GM19240 (cell line): Measurements from ENCODE around the gene PRR29.
A peak's percentile ranks its signal among the peaks of the same experiment; 100 is the strongest.

ENCODE experiments used
- DNase-seq: peaks from one replicate; pipeline ENCODE4 v3.0.0; 2011; ENCODE audit warnings: low spot score; ENCODE audit not compliant: insufficient read length

The PRR29 gene

DNA sequence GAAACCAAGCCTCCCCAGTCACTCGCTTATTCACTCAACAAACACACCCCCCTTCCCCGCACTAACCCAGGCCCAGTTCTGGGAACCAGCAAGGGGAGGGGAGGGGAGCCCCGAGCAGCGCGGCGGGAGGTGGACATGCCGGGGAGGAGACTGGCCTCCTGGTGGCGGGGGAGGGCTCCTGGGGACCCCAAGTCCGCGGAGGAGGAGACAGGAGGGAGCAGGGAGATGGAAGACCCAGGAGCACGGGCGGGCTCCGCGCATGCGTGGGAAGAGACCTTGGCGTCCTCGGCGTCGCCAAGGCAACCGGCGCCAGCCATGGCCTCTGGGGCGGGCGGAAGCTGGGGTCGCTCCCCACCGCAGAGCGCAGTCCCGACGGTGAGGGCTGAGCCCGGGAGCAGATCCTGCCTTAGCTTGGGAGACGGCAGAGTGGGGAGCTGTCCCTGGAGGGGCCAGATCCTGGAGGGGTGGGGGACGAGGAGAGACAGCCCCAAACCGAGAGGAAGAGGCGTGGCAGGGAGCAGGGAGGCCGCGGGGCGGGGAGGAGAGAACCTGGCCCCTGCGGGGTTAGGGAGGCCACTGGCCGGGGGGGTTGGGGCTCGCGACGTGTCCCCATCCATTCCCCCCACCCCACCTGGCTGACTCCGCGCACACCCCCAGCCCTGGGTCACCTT is at the start of gene PRR29:
PRR29 (plus strand) TSS at position 302 of the 671 bp plus-strand sequence; CDS start at position 316, 14 bp downstream.
- peak; percentile 85 for DNase-seq

DNA sequence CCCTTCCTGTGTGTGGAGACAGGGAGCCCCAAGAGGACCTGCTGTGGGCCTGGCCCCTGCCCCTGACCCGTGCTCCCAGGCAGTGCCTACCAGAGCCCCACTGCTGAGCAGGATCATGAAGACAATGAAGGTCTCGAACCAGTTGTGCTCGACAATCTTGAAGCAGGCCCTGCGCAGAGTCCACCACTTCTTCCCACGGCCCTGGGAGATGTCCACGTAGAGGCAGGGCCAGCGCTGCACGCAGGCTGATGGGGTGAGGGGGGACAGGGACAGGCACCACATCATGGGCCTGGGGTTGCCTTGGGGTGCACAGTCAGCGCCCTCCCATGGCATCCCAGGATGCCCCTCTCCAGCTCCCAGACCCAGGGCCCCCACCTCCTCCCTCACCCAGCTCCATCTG is 49.6 kb upstream of the PRR29 start:
- no peak for DNase-seq

DNA sequence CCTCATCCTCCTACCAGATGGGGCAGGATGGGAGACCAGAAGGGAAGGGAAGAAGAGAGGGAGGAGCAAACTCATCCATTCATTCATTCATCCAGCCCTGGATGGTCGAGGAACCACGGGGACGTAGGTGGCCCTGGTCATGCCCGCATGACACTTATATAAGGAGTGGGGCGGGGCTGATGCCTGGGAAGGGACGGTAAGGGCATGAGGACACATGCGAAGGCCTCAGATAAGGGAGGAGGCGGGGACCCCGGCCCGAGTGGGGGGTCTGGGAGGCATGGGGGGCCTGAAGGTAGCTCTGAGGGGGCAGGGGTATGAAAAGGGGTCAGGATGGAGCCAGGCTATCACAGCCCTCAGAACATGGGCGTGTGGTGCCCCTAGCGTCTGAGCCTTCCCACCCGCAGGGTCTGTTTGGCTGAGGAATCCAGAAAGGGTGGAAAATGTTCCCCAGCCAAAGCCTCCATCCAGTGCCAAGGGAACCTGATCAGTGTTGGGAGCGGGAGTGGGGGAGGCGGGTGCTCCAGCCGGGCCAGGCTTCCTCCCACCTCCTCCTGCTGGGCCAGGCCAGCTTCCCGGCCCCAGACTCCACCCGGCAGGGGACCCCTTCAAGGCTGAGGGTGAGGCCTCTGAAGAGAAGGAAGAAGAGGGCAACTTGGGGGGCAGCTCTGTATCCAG is 48.4 kb upstream of the PRR29 start:
- DNase-seq: no peak

DNA sequence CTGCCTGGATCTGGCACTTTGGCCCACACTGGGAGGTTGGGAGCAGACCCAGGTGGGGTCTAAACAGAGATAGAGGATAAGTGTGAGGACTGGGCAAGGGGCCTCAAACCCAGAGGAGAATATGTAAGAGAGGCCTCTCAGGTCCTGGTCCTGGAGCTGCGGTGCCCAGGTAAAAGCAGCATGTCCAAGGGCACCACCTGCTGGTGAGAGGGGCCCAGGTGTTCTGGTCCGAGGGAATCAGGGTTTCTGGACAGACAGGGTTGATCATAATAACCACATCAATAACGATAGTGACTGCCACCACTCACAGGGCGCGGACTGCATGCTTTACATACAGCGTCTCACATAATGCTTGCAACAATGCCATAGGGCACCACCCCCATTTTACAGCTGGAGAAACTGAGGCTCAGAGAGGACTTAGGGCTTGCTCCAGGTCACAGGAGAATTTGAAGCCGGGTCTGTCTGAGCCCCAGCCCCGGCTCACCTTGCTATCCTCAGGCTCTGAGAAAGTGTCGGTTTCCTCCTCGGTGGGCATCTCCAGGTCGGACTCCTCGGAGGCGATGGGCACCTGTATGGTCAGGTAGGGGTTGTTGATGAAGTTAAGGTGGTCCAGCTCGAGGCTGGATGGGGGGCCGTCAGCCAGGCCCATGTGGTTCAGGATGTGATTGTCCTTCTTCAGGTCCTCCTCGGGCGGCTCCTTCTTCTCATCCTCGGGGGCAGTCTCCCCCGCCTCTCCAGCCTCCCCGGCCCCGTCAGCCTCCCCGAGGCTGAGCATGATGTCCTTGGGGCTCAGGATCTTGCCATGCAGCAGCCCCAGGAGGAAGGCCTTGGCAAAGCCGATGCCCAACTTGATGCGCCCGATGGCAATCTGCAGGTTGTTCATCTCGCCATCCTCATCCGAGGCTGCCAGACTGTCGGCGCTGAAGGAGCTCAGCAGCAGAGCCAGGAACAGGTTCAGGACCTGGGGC is 46.9 kb upstream of the PRR29 start:
- DNase-seq: peak; percentile 40

DNA sequence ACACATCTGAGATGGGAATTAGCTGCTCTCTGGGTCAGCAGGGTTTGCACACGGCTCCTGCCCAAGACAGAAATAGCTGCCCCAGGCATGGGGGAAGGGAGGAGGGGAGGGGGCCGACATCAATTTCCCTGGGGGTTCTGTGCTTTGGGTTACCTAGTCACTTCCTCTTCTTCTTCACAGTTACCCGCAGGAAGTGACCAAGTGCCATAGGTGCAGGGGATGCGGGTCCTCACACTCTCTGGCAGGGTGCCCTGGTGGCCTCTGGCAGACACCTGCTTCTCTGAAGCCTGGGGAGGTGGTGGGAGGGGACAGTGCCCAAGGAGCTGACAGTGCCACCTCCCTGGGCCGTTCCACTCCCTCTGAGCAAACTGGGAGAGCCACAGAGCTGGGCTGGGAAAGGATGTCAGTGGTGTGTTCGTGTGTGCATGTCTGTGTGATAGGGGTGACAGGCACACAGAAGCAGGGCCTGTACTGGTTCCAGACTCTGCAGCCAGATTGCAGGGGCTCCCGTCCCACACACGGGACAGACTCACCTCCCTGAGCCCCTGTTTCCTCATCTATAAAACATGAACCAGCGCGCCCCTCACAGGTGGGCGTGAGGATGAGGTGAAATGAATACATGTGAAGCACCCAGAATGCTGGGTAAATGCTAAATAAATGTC is 43.6 kb upstream of the PRR29 start:
- peak; percentile 22 for DNase-seq

DNA sequence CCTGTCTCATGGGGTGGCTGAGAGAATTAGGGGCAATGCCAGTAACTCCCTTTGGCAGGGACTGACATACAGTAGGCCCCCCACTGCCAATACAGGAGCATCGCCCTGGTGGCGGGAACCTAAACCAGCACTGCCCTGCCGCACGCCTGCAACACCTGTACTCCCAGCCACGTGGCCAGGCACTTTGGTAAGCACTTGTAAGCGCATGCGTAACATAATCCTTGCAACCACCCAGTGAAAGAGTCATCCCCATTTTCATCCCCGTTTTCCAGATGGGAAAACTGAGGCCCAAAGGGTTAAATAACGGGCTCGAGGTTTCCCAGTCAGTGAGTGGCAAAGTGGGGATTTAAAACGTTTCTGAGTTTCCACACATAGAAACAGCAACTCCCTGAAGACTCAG is 42.9 kb upstream of the PRR29 start:
- no peak for DNase-seq

DNA sequence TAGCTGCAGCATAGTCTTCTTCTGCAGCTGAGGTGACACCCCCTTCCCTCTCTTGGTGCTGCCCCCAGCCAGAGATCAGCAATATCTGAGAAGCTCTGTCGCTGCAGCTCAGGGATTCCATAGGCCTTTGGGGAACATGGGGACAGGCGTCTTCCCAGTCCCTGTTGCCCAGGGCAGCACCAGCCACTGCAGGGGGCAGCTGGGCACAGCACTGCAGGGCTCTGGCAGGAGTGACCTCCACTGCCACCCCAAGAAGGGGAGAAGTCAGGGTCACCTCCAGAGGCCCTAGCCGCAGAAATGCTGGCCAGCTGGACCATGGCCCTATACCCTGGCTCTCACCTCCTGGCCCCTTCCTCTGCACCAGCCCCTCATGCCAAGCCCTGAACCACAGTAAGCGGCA is 42.4 kb upstream of the PRR29 start:
- no peak for DNase-seq

DNA sequence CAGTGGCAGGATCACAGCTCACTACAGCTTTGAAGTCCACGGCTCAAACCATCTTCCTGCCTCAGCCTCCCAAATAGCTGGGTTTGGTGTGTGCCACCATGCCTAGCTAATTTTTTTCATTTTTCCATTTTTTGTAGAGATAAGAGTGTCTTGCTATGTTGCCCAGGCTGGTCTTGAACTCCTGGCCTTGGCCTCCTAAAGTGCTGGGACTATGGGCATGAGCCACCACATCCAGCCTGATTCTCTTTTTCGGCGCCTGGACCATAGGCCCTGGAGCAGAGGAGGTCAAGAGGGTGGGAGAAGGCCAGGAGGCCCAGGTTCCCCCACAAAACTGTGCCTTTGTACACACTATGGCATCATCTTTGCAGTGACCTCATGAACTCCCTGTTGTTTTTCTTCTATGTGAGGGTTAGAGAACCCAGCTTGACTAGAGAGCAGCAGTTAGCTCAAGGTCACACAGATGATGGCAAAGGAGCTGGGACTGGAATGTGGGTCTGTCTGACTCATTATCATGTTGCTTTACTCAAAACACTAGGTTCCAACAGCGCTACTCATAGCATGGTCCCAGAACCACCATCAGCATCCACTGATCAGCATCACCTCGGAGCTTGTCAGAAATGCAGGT is 41.7 kb upstream of the PRR29 start:
- no peak for DNase-seq

DNA sequence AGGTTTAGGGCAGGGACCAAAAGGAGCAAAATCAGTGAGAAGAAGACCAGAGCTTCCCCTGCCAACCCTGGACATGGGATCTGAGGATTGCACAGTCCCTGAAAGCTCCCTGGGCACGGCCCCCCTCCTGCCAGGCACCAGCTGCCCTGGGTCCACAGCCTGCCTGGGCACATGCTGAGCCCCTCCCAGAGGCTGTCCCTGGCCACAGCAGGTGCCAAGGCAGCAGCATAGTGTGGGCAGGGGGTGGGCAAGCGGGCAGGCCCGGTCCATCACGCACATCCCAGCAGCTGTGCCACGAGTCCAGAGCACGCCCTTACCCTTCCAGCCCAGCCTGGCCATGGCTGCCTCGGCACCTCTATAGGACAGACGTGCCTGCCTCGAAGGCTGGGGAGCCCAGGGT is 38.1 kb upstream of the PRR29 start:
- DNase-seq: no peak

DNA sequence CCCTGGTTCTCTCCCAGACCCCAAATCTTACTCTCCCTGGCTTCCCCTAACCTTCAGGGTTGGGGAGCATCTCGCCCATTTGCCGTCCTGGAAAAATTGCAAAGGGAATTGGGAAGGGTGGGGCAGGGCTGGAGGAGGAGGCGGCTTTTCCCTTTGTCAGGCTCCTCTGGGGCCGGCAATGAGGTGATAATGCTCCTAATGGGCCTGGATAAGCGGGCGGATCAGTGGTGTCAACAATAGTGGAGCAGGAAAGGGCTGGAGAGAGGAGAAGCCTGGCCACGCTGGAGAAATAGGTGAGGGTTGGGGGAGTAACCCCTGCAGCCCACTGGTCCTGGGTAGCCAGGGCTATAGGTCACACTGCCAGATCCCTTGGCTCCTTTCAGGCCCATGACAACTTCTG is 37.7 kb upstream of the PRR29 start:
- DNase-seq: no peak

DNA sequence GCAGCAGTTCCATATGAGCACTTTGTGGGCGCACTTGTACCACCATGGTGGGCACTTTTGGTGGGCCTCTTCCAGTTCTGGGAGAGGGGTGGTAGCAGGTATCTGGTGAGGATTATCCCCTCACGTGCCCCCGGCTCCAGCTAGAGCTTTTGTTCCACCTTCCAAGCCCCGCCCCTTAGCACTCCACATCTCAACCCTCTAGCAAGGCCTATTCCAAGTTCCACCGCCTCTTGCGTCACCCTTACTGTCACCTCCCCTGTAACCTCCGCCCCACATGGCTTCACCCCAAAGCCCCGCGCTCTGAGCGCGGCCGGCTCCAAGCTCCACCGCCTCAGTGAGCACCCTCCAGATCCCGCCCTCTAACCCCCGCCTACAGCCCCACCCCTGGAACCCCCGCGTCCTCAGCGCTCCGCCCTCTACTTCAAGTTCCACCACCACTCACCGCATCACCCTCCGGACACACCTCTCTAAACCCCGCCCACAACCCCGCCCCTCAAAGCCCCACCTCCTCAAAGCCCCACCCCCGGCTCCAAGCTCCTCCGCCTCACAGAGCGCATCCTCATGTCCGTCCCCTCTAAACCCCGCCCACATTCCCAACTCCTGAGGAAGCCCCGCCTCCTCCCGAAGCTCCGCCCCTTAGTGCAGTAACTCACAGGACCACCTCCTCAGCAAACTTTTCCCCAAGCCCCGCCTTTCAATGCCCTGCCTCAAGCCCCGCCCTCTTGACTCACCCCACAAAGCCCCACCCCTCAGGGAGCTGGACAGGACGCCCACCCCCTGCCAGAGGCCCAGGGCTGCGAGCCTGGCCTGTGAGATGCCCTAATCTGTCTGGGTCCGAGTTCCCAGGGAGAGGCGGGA is 36.6 kb upstream of the PRR29 start:
- peak; percentile 36 for DNase-seq

DNA sequence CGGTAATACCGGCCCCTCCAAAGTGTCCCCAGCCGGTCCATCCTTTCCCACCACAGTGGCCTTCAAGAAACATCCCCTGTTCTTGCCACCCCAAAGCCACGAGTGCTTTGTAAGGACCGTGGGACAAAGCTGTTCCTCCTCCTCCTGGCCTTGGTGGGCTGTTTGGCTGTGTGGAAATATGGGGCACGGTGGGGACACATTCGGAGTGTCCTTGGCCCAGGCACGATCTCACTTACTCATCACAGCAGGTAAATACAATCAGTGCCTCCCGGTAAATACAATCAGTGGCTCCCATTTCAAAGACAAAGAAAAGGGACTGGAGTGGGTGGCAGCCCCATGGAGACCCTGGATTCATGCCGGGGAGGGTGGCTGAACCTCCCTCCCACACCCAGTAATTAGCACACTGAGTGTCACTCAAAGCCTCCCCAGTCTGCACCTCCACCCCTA is 35.8 kb upstream of the PRR29 start:
- no peak for DNase-seq

DNA sequence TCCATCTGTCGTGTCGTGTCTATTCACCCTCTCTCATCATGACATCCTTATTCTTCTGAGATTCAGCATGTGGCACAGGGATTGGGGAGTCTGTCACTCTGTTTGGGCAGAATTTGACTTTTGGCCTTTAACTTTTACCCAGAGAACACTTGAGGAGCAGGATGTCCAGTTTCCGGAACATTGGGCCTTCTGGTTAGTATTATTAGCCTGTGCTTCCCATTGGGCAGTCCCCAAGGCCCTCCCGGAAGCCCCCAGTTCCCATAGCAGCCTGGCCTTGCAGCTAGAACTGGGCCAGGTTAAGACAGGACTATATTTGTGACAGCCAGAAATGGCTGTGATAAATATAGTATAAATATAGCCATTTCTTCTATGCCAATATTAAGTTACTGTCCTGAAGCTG is 35.0 kb upstream of the PRR29 start:
- DNase-seq: no peak

DNA sequence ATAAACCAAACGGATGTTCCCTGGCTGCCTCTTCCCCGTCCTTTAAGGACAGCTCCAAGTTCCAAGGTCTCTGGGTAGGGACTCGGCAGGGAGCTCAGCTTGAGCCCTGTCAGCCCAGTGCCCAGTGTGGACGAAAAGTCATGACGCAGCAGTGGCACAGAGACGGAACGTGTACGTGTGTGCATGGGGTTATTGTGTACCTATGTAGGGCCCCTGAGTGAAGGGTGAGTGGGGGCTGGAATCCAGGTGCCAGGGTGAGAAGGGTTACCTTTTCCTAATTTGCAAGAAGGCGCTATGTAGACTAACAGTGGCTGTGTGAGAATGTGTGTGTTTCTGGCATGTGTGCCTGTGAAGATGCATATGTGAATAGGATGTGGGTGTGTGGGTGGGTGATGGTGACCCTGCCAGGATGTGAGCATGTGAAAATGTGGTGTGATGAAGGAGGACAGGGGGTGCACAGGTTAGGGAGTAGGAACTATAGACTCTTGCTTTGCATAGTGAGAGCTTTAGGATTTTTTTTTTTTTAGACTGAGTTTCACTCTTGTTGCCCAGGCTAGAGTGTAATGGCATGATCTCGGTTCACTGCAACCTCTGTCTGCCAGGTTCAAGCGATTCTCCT is 31.4 kb upstream of the PRR29 start:
- peak; percentile 34 for DNase-seq

DNA sequence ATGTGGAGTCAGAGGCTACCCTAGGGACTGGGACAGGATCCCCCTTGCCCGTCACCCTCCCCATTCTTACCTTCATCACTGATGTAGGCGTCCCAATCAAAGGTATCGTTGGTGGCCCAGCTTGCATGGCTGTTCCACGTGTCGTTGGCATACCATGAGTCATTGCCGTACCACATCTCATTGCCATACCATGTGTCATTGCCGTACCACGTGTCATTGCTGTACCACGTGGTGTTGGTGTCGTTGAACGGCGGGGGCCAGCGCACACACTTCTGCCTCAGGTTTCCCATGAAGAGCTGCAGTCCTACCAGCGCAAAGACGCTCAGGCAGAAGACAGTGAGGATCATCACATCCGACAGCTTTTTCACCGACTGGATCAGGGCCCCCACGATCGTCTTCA is 30.2 kb upstream of the PRR29 start:
- no peak for DNase-seq

DNA sequence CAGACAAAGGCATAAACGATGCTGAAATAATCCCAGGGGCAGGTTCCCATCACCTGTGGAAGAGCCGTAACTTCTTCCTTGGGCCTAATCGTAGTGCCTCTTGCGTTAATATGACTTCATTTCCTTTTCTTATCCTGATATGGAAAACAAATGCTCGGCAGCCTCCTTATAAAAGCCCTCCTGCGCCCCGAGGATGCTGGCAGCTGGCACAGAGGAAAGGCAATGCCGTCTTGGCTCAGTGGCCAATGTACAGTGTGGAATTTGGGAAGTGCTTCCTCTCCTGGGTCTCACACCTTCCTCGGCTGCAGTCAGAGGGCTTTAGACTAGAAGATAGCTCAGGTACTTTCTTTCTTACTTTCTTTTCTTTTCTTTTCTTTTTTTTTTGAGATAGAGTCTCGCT is 28.9 kb upstream of the PRR29 start:
- DNase-seq: no peak

DNA sequence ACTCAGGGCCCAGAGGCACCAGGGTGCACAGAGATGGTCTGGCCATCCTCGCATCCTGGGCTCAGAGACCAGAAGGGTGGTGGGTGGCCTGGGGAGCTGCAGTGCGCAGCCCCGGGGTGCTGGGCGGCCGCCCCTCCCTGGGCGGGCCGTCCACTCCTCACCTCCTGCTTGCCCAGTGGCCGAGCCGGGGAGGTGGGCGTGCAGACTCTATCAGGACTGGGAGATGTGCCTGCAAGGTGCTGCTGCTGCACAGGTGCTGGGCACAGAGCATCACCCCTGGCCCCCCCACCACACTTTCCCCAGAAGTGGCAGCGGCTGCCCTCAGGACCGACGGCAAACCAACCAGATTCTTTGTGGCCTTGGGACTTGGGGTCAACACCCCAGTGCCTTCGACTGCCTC is 25.4 kb upstream of the PRR29 start, which contains the start of gene SCN4A:
SCN4A (minus strand) TSS at position 123 of the 400 bp plus-strand sequence; CDS start at position 46, 77 bp downstream.
- DNase-seq: no peak

DNA sequence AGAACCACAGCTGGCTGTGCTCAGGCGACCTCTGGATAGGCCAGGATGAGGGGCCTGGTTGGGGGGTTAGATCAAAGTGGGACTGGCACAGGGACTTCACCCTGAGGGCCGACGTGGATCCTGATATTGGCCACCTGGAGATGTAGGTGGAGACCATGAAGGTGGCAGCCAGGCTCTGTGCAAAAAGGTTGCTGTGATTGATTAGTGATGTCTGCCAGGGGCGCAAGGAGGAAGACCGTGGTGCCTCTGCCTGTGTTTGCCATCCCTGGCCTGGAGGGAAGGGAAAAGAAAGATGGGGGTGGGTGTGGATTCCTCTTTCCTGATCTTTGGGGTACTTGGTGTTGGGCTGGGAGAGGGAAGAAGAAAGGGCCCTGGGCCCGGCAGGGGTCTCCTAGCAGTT is 24.9 kb upstream of the PRR29 start:
- no peak for DNase-seq

DNA sequence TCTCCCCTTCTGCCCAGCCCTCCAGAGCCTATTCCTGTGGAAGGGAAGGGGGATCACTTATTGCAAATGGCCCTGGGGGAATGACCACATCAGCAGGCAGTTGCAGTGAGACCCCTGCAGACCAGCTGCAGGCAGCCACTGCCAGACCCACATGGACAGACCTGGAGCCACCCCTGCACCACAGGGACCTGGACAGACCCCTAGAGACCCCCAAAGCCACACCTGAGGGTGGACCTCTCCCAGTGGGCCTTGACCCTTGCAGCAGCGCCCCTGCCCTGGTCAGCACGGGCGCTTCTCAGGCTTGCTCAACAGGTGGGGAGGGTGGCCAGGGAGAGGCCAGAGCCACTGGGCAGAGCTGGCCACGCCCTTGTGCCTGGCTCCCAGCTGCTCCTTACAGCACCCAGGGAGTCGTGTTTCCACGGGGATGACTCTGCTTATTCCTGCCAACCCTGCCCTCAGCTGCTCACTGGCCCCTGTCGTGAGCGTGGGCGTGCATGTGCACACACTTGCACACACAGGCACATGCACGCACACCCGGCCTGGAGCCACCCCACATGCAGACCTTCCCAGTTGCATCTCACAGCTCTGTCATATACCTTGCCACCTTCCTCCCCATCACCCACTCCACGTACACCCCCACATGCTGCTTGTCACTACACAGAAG is 24.1 kb upstream of the PRR29 start:
- no peak for DNase-seq
